Right lobe of liver (tissue), 6 donors: ENCODE data around the gene LRRC59. TPM values are rescaled to one million over a fixed set of nuclear protein-coding genes. Genes with fewer than 3 reads are reported as not detected.

Experiments
- ATAC-seq, 4 donors: fragments of 200-7000 bp; cut with Tn5 transposase; one replicate each; pipeline ENCODE4 v1.9.1; 2020; ENCODE audit warnings: mild to moderate bottlenecking in 4 of 4, moderate library complexity in 4 of 4
- DNase-seq, 3 donors: peaks; one replicate each; pipeline ENCODE4 v3.0.0-alpha.2; 2020
- H3K27ac ChIP-seq, 3 donors: fragments of 200-600 bp; one replicate each; pipeline ENCODE4 v1.8.0; 2022
- H3K27me3 ChIP-seq, 2 donors: fragments of 200-600 bp; one replicate each; pipeline ENCODE4 v1.8.0; 2022
- H3K36me3 ChIP-seq, 4 donors: fragments of 200-600 bp; sonication (generic) in 1 of 4; one replicate each; pipeline versions ENCODE4 v1.5.1 to v1.8.0; 2017 to 2022; ENCODE audit warnings: control low read depth in 1 of 4
- H3K4me1 ChIP-seq, 4 donors: fragments of 200-600 bp; sonication (generic) in 1 of 4; one replicate each; pipeline versions ENCODE4 v1.5.1 to v1.8.0; 2017 to 2022; ENCODE audit warnings: control low read depth in 1 of 4
- H3K4me3 ChIP-seq, 3 donors: fragments of 200-600 bp; one replicate each; pipeline ENCODE4 v1.8.0; 2022
- H3K9me3 ChIP-seq, 4 donors: fragments of 200-600 bp; sonication (generic) in 1 of 4; one replicate each; pipeline versions ENCODE4 v1.5.1 to v1.8.0; 2017 to 2022; ENCODE audit warnings: control low read depth in 1 of 4
- CTCF ChIP-seq, 4 donors: fragments of 200-600 bp in 3 of 4; fragments of 450-650 bp in 1 of 4; IDR thresholded peaks; one replicate each; pipeline versions ENCODE4 v1.5.1 to v1.8.0; 2016 to 2022; ENCODE audit warnings: antibody characterized with exemption in 4 of 4, mild to moderate bottlenecking in 2 of 4
- POLR2A ChIP-seq: fragments of 450-650 bp; IDR thresholded peaks from one replicate; pipeline ENCODE4 v1.6.1; 2017; ENCODE audit warnings: antibody characterized with exemption, mild to moderate bottlenecking
- WGBS: methylation state at CpG from one replicate; pipeline ENCODE4 v1.1.6; 2018; ENCODE audit warnings: low coverage, low lambda C conversion rate; ENCODE audit not compliant: insufficient coverage; ENCODE audit errors: missing lambda C conversion rate; 5-methylcytosine and 5-hydroxymethylcytosine counted together
- intact Hi-C, 2 donors: fragments of 100-400 bp; cut with DNase I; formaldehyde crosslinking; loops; one replicate each; pipeline versions ENCODE4 v1.11.2 to v1.14.1; 2022
- total RNA-seq, 6 experiments: library from RNA; depleted of rRNA in 2 of 6; stranded (reverse); fragments of >200 nt in 2 of 6; fragmentation: NEBNext Ultra II Directional in 3 of 6; extraction: Animal tissue kit (Norgen Biotek cat#: 25700) in 3 of 6; gene quantifications; one replicate each; pipeline versions ENCODE4 v1.1.0 to v1.2.4, GENCODE V29; 2016 to 2023
- donor health status: DM: no; HTN: yes; CAD: no.
- donor health status: DM: no; HTN: no; CAD: no.
- donor health status: DM: no; HTN: no; CAD: no.
- donor health status: DM: no; HTN: yes; CAD: no.
- donor health status: DM: no; HTN: yes; CAD: no.

Gene LRRC59
- total RNA-seq, 6 experiments from 2014 or later, result 36.0 to 125 (median 64.0) TPM

- intact Hi-C loops, result no loop called here
- Histone ChIP-seq H3K27ac (no peak overlapping the region), H3K4me3 (no peak overlapping the region), H3K4me1 (peaks cover 0 to 10% (median 3%) of the 10 kb centered on the region in 4 donors), H3K9me3 (no peaks in the 10 kb centered on the region), H3K36me3 (no peaks in the 10 kb centered on the region), H3K27me3 (no peaks in the 10 kb centered on the region)
- TF ChIP-seq POLR2A (no peak), CTCF (IDR thresholded peaks at IDR 0.05) (no peak)
- WGBS, result 71% methylated on average over 3 of the region's 3 CpGs
- DNase-seq (no peak), ATAC-seq (no peak)
Observed at GRCh38 chr17:50347894-50348291, 49.4 kb downstream of the LRRC59 start.

GRCh38 chr17:50347117-50347893 lies 50.0 kb downstream of the LRRC59 start:
- TF ChIP-seq CTCF (IDR thresholded peaks at IDR 0.05) (no peak), POLR2A (no peak)
- WGBS, result no CpG with 5 or more reads among the region's 17 CpGs
- peaks cover 0 to 10% (median 3%) of the 10 kb centered on the region in 4 donors for H3K4me1 ChIP-seq
- H3K27me3 ChIP-seq, result no peaks in the 10 kb centered on the region
- no peaks in the 10 kb centered on the region for H3K9me3 ChIP-seq
- ATAC-seq (no peak), DNase-seq (peak in 1 of 3 donors; percentile 41)
- H3K27ac ChIP-seq, result no peak overlapping the region
- no peaks in the 10 kb centered on the region for H3K36me3 ChIP-seq
- H3K4me3 ChIP-seq, result peak overlapping the region; percentile 61 to 81 (median 62)
- intact Hi-C loops, result no loop called here

GRCh38 chr17:50346313-50347116 lies 50.8 kb downstream of the LRRC59 start:
- ATAC-seq, result peak; percentile 18 to 48 (median 30)
- 3% methylated on average over 15 of the region's 57 CpGs for WGBS
- Histone ChIP-seq H3K36me3 (no peaks in the 10 kb centered on the region), H3K27me3 (no peaks in the 10 kb centered on the region), H3K4me1 (peaks cover 0 to 10% (median 3%) of the 10 kb centered on the region in 4 donors), H3K9me3 (no peaks in the 10 kb centered on the region), H3K27ac (peak overlapping the region in 1 of 3 donors; percentile 32), H3K4me3 (peak overlapping the region; percentile 61 to 81 (median 62))
- peak in 2 of 3 donors; percentile 60 to 70 for DNase-seq
- intact Hi-C loops, result no loop called here
- TF ChIP-seq POLR2A (no peak), CTCF (IDR thresholded peaks at IDR 0.05) (no peak)

GRCh38 chr17:50345432-50346312 lies 51.7 kb downstream of the LRRC59 start, which contains the start of gene XYLT2:
TSS of gene XYLT2 (plus strand) at chr17:50346126. CDS start at chr17:50346141, 15 bp downstream.
- intact Hi-C loops, result no loop called here
- ATAC-seq (peak; percentile 93 to 99 (median 94)), DNase-seq (peak; percentile 92)
- Histone ChIP-seq H3K4me1 (peaks cover 0 to 10% (median 3%) of the 10 kb centered on the region in 4 donors), H3K27me3 (no peaks in the 10 kb centered on the region), H3K4me3 (peak within 1 kb of the TSS; percentile 61 to 81 (median 62)), H3K27ac (peak within 1 kb of the TSS in 1 of 3 donors; percentile 32), H3K9me3 (no peaks in the 10 kb centered on the region), H3K36me3 (no peaks in the 10 kb centered on the region)
- 14% methylated on average over 1 of the region's 87 CpGs for WGBS
- no peak for TF ChIP-seq CTCF (IDR thresholded peaks at IDR 0.05)
- peak; percentile 46 for TF ChIP-seq POLR2A
